Testis (tissue), 3 donors: Measurements from ENCODE around the gene CHEK2. TPM values are rescaled to one million over a fixed set of nuclear protein-coding genes. Genes with fewer than 3 reads are reported as not detected.
"Not testable (repeated sequence)": the region's sequence is repeated elsewhere in the genome, so short reads cannot be mapped to it uniquely, and the experiment has no call there.

Experiments used
- DNase-seq: peaks from one replicate; pipeline ENCODE4 v3.0.0-alpha.2; 2019
- H3K27ac ChIP-seq, 2 donors: fragments of 200-600 bp; sonication (generic); one replicate each; pipeline ENCODE4 v1.5.1; 2019
- H3K27me3 ChIP-seq: fragments of 200-600 bp; sonication (generic); one replicate; pipeline ENCODE4 v1.5.1; 2019
- H3K36me3 ChIP-seq: fragments of 200-600 bp; sonication (generic); one replicate; pipeline ENCODE4 v1.5.1; 2017; ENCODE audit warnings: low read depth; ENCODE audit errors: missing control alignments
- H3K4me1 ChIP-seq: fragments of 200-600 bp; sonication (generic); one replicate; pipeline ENCODE4 v1.5.1; 2019
- H3K4me3 ChIP-seq, 2 donors: fragments of 200-600 bp; sonication (generic); one replicate each; pipeline ENCODE4 v1.5.1; 2017 to 2019
- H3K9me3 ChIP-seq: fragments of 200-600 bp; sonication (generic); one replicate; pipeline ENCODE4 v1.5.1; 2017
- CTCF ChIP-seq, 3 experiments: fragments of 450-650 bp in 2 of 3; fragments of 200-600 bp in 1 of 3; sonication (generic) in 1 of 3; IDR thresholded peaks; one replicate each; pipeline ENCODE4 v1.5.1; 2016 to 2019; ENCODE audit warnings: antibody characterized with exemption in 3 of 3, mild to moderate bottlenecking in 2 of 3, moderate library complexity in 1 of 3
- POLR2A ChIP-seq: fragments of 450-650 bp; IDR thresholded peaks from one replicate; pipeline ENCODE4 v1.6.1; 2017; ENCODE audit warnings: antibody characterized with exemption, mild to moderate bottlenecking, moderate library complexity
- WGBS, 2 donors: methylation state at CpG; one replicate each; pipeline ENCODE4 v1.1.5; 2018; 5-methylcytosine and 5-hydroxymethylcytosine counted together
- intact Hi-C: fragments of 100-400 bp; cut with DNase I; formaldehyde crosslinking; loops from one replicate; pipeline ENCODE4 v1.15.1; 2023; ENCODE audit warnings: low total_unique reads
- polyA plus RNA-seq: library from polyadenylated mRNA; stranded (reverse); fragments of 350-450 nt; fragmentation: Illumina TruSeq; extraction: RNeasy Lipid Tissue Mini Kit (QIAGEN cat#74804); gene quantifications from one replicate; pipeline ENCODE4 v1.2.3, GENCODE V29; 2014; ENCODE audit warnings: low read depth, low replicate concordance; ENCODE audit not compliant: insufficient read depth
- total RNA-seq, 2 donors: library from RNA; depleted of rRNA; stranded (reverse); fragments of >200 nt; gene quantifications; one replicate each; pipeline ENCODE4 v1.2.3, GENCODE V29; 2016

Gene CHEK2
- total and polyA plus RNA-seq, 3 donors from 2014 or later = 13.5 to 28.1 (median 21.3) TPM

- Histone ChIP-seq H3K27ac (no peak overlapping the region), H3K4me1 (no peaks in the 10 kb centered on the region), H3K36me3 (no peaks in the 10 kb centered on the region), H3K4me3 (no peak overlapping the region), H3K27me3 (no peaks in the 10 kb centered on the region), H3K9me3 (no peaks in the 10 kb centered on the region)
- no peak for TF ChIP-seq POLR2A
- TF ChIP-seq CTCF (IDR thresholded peaks at IDR 0.05) = no peak
- intact Hi-C loops = no loop called here
- no peak for DNase-seq
- whole genome bisulfite sequencing, 2 donors = 96 to 98% methylated on average over 2 of the region's 2 CpGs
These were observed 38.7 kb downstream of the CHEK2 start for GRCh38 chr22:28702891-28703290.

GRCh38 chr22:28693041-28693760, 48.4 kb downstream of the CHEK2 start:
- H3K27me3 ChIP-seq, intact Hi-C loops, DNase-seq, H3K4me1 ChIP-seq, H3K27ac ChIP-seq, H3K4me3 ChIP-seq, H3K36me3 ChIP-seq, H3K9me3 ChIP-seq: not testable (repeated sequence)
- WGBS, 2 donors = 95 to 97% methylated on average over 6 of the region's 6 CpGs

- H3K4me1 ChIP-seq, DNase-seq, H3K36me3 ChIP-seq, H3K27me3 ChIP-seq, H3K4me3 ChIP-seq, H3K27ac ChIP-seq, H3K9me3 ChIP-seq, intact Hi-C loops: not testable (repeated sequence)
- WGBS, 2 donors = 100% methylated on average over 2 of the region's 2 CpGs
These were observed 51.8 kb downstream of the CHEK2 start for GRCh38 chr22:28689796-28690195.

GRCh38 chr22:28682966-28683365, 58.7 kb downstream of the CHEK2 start:
- DNase-seq, H3K4me1 ChIP-seq, H3K9me3 ChIP-seq, intact Hi-C loops, H3K36me3 ChIP-seq, H3K4me3 ChIP-seq, H3K27ac ChIP-seq, H3K27me3 ChIP-seq: not testable (repeated sequence)
- WGBS, 2 donors = 89 to 90% methylated on average over 4 of the region's 4 CpGs

GRCh38 chr22:28680813-28681490, 60.7 kb downstream of the CHEK2 start:
- H3K27me3 ChIP-seq, H3K36me3 ChIP-seq, intact Hi-C loops, H3K4me3 ChIP-seq, H3K4me1 ChIP-seq, H3K9me3 ChIP-seq, H3K27ac ChIP-seq, DNase-seq: not testable (repeated sequence)
- 92 to 93% methylated on average over 5 of the region's 5 CpGs for WGBS, 2 donors

GRCh38 chr22:28679611-28680287, 61.9 kb downstream of the CHEK2 start, which contains the start of gene TTC28:
TTC28 (minus strand) TSS chr22:28679840; CDS start chr22:28679723, 117 bp downstream.
- H3K27me3 ChIP-seq, intact Hi-C loops, H3K9me3 ChIP-seq, H3K4me1 ChIP-seq, H3K36me3 ChIP-seq: not testable (repeated sequence)
- peak within 1 kb of the TSS; percentile 93 to 95 for H3K4me3 ChIP-seq
- peak within 1 kb of the TSS; percentile 86 to 88 for H3K27ac ChIP-seq
- WGBS, 2 donors = 1 to 2% methylated on average over 24 to 53 of the region's 101 CpGs
- peak; percentile 91 for DNase-seq

- peak; percentile 38 for DNase-seq
- 6 to 27% methylated on average over 4 to 57 of the region's 58 CpGs for WGBS, 2 donors
- H3K4me3 ChIP-seq = peak overlapping the region; percentile 93 to 95
- intact Hi-C loops, H3K36me3 ChIP-seq, H3K4me1 ChIP-seq, H3K27me3 ChIP-seq, H3K9me3 ChIP-seq: not testable (repeated sequence)
- peak overlapping the region; percentile 86 to 88 for H3K27ac ChIP-seq
These were observed 62.6 kb downstream of the CHEK2 start for GRCh38 chr22:28678778-28679610.

- H3K36me3 ChIP-seq, H3K9me3 ChIP-seq, intact Hi-C loops, H3K27ac ChIP-seq, H3K4me1 ChIP-seq, H3K27me3 ChIP-seq: not testable (repeated sequence)
- 23 to 30% methylated on average over 7 of the region's 7 CpGs for WGBS, 2 donors
- peak overlapping the region in 1 of 2 donors; percentile 93 for H3K4me3 ChIP-seq
- DNase-seq = peak; percentile 26
These were observed 63.5 kb downstream of the CHEK2 start for GRCh38 chr22:28678170-28678569.
